Activated T-helper 2 cell treated with anti-CD3 and anti-CD28 coated beads, Interferon-gamma antibody, Interleukin-2, Interleukin-4, amounts not matched to agents 10 μg/mL and 5 μg/mL and 100 μg/mL, durations not matched to agents 14 hours and 24 hours and 36 hours (primary cell): Measurements from ENCODE around the gene TSFM. TPM values are rescaled to one million over a fixed set of nuclear protein-coding genes. Genes with fewer than 3 reads are reported as not detected.

Experiments
- DNase-seq: peaks from one replicate; pipeline ENCODE4 v3.0.0; 2021; ENCODE audit warnings: low spot score
- H3K27ac Mint-ChIP-seq: one replicate; pipeline ENCODE4 v1.8.0; 2021; ENCODE audit warnings: mixed read lengths
- H3K27me3 Mint-ChIP-seq: one replicate; pipeline ENCODE4 v1.8.0; 2021; ENCODE audit warnings: low read depth, mixed read lengths
- H3K36me3 Mint-ChIP-seq: one replicate; pipeline ENCODE4 v1.8.0; 2021; ENCODE audit warnings: low read depth, mixed read lengths
- H3K4me1 Mint-ChIP-seq: one replicate; pipeline ENCODE4 v1.8.0; 2021; ENCODE audit warnings: low read depth, mixed read lengths
- H3K4me3 Mint-ChIP-seq: one replicate; pipeline ENCODE4 v1.8.0; 2021; ENCODE audit warnings: low read depth, mild to moderate bottlenecking, moderate library complexity, mixed read lengths
- H3K9me3 Mint-ChIP-seq: one replicate; pipeline ENCODE4 v1.8.0; 2021; ENCODE audit warnings: mixed read lengths
- intact Hi-C: fragments of 100-400 bp; cut with micrococcal nuclease; formaldehyde crosslinking; loops from one replicate; pipeline ENCODE4 v1.15.1; 2023
- total RNA-seq: library from RNA; stranded (reverse); gene quantifications from 2 replicates; pipeline ENCODE4 v1.2.3, GENCODE V29; 2022

Gene TSFM
- total RNA-seq, 1 donor from 2014 or later = 52.7 TPM

- no peak for DNase-seq
- peaks cover 8% of the 10 kb centered on the region for H3K36me3 Mint-ChIP-seq
- peaks cover 60% of the 10 kb centered on the region for H3K4me1 Mint-ChIP-seq
- intact Hi-C loops = no loop called here
- H3K27me3 Mint-ChIP-seq = no peaks in the 10 kb centered on the region
- no peaks in the 10 kb centered on the region for H3K9me3 Mint-ChIP-seq
- no peak overlapping the region for H3K4me3 Mint-ChIP-seq
- H3K27ac Mint-ChIP-seq = no peak overlapping the region
Observed at GRCh38 chr12:57842342-57843294, 60.0 kb downstream of the TSFM start.

GRCh38 chr12:57844709-57845477, 62.3 kb downstream of the TSFM start:
- H3K27me3 Mint-ChIP-seq = peaks cover 18% of the 10 kb centered on the region
- H3K4me1 Mint-ChIP-seq = peaks cover 39% of the 10 kb centered on the region
- no peaks in the 10 kb centered on the region for H3K9me3 Mint-ChIP-seq
- peak overlapping the region; percentile 44 for H3K27ac Mint-ChIP-seq
- intact Hi-C loops = loop anchor here (5.0 kb wide), 2 partner anchors 63 to 323 kb away; partner anchors contain the start of genes DDIT3, MBD6 and TSFM
- no peak for DNase-seq
- H3K4me3 Mint-ChIP-seq = peak overlapping the region; percentile 77
- H3K36me3 Mint-ChIP-seq = peaks cover 8% of the 10 kb centered on the region

- intact Hi-C loops = loop anchor here (1.0 to 5.0 kb wide), 7 partner anchors 7 to 323 kb away; partner anchors contain the start of genes DDIT3, MBD6 and TSFM
- DNase-seq = peak; percentile 44
- Mint-ChIP-seq H3K4me1 (peaks cover 37% of the 10 kb centered on the region), H3K27me3 (peaks cover 19% of the 10 kb centered on the region), H3K27ac (peak overlapping the region; percentile 38), H3K9me3 (no peaks in the 10 kb centered on the region), H3K4me3 (peak overlapping the region; percentile 77), H3K36me3 (peaks cover 8% of the 10 kb centered on the region)
Observed at GRCh38 chr12:57845478-57846284, 63.1 kb downstream of the TSFM start.

GRCh38 chr12:57846285-57846576, 63.6 kb downstream of the TSFM start:
- Mint-ChIP-seq H3K4me3 (peak overlapping the region; percentile 77), H3K4me1 (peaks cover 32% of the 10 kb centered on the region), H3K27ac (peak overlapping the region; percentile 28), H3K27me3 (peaks cover 25% of the 10 kb centered on the region), H3K9me3 (no peaks in the 10 kb centered on the region), H3K36me3 (peaks cover 8% of the 10 kb centered on the region)
- no peak for DNase-seq
- intact Hi-C loops = loop anchor here (1.0 to 5.0 kb wide), 7 partner anchors 8 to 324 kb away; partner anchors contain the start of genes DDIT3, MBD6 and TSFM

- H3K27me3 Mint-ChIP-seq = peaks cover 30% of the 10 kb centered on the region
- H3K36me3 Mint-ChIP-seq = peaks cover 8% of the 10 kb centered on the region
- H3K9me3 Mint-ChIP-seq = no peaks in the 10 kb centered on the region
- peaks cover 28% of the 10 kb centered on the region for H3K4me1 Mint-ChIP-seq
- peak within 1 kb of the TSS; percentile 77 for H3K4me3 Mint-ChIP-seq
- peak; percentile 84 for DNase-seq
- intact Hi-C loops = loop anchor here (1.0 to 5.0 kb wide), 7 partner anchors 8 to 324 kb away; partner anchors contain the start of genes DDIT3, MBD6 and TSFM
- H3K27ac Mint-ChIP-seq = peak within 1 kb of the TSS; percentile 28
Observed at GRCh38 chr12:57846577-57847319, 64.2 kb downstream of the TSFM start, which contains the start of gene CTDSP2. CTDSP2 (minus strand) TSS chr12:57846729; CDS start chr12:57846435, 294 bp downstream.

Other genes with a start within 250 kb of the TSFM start
- gene DCTN2, start 235.6 kb upstream of the TSFM start, total RNA-seq = 96.7 and 101 TPM in 2 replicates
- 3.0 and 3.4 TPM in 2 replicates for gene KIF5A, start 232.7 kb upstream of the TSFM start, total RNA-seq
- 23.2 and 24.6 TPM in 2 replicates for gene PIP4K2C, start 191.6 kb upstream of the TSFM start, total RNA-seq
- gene DTX3, start 178.0 kb upstream of the TSFM start, total RNA-seq = 17.7 and 21.7 TPM in 2 replicates
- gene ARHGEF25, start 171.4 kb upstream of the TSFM start, total RNA-seq = 1.9 and 2.3 TPM in 2 replicates
- gene B4GALNT1, start 149.6 kb upstream of the TSFM start, total RNA-seq = 10.8 and 11.3 TPM in 2 replicates
- gene OS9, start 88.7 kb upstream of the TSFM start, total RNA-seq = 97.4 and 99.1 TPM in 2 replicates
- 28.9 and 29.0 TPM in 2 replicates for gene AGAP2, start 44.0 kb upstream of the TSFM start, total RNA-seq
- gene TSPAN31, start 37.7 kb upstream of the TSFM start, total RNA-seq = 23.9 and 27.0 TPM in 2 replicates
- 180 and 201 TPM in 2 replicates for gene CDK4, start 30.5 kb upstream of the TSFM start, total RNA-seq
- gene MARCHF9, start 27.7 kb upstream of the TSFM start, total RNA-seq = 24.7 and 26.2 TPM in 2 replicates
- 11.3 and 13.0 TPM in 2 replicates for gene CYP27B1, start 15.7 kb upstream of the TSFM start, total RNA-seq
- gene METTL1, start 10.7 kb upstream of the TSFM start, total RNA-seq = 61.2 and 64.5 TPM in 2 replicates
- gene EEF1AKMT3, start 10.2 kb upstream of the TSFM start, total RNA-seq = 5.1 and 5.8 TPM in 2 replicates
- gene AVIL, start 35.9 kb downstream of the TSFM start, total RNA-seq = 0.37 and 0.50 TPM in 2 replicates
- 62.5 and 65.2 TPM in 2 replicates for gene CTDSP2, start 63.9 kb downstream of the TSFM start, total RNA-seq
- gene ATP23, start 158.8 kb downstream of the TSFM start, total RNA-seq = 10.8 and 12.7 TPM in 2 replicates